Posterior vena cava (tissue), 2 donors: ENCODE measurements around the gene OR2T2. TPM values are rescaled to one million over a fixed set of nuclear protein-coding genes. Genes with fewer than 3 reads are reported as not detected.

Source experiments
- total RNA-seq, 2 donors: library from RNA; stranded (reverse); fragmentation: NEBNext Ultra II Directional; extraction: Animal tissue kit (Norgen Biotek cat#: 25700); gene quantifications; one replicate each; pipeline ENCODE4 v1.2.1, GENCODE V29; 2021
- donor health status: DM: yes; HTN: yes; CAD: no.
- donor health status: DM: yes; HTN: yes; CAD: no.

OR2T2 gene
- total RNA-seq, 2 donors from 2014 or later: not detected

Other genes with a start within 250 kb of the OR2T2 start
- gene OR2M3, start 248.4 kb upstream of the OR2T2 start, total RNA-seq: not detected
- gene OR2M4, start 214.2 kb upstream of the OR2T2 start, total RNA-seq: not detected
- gene OR2T33, start 167.7 kb upstream of the OR2T2 start, total RNA-seq: not detected
- not detected for gene OR2T12, start 142.2 kb upstream of the OR2T2 start, total RNA-seq
- gene OR2M7, start 121.1 kb upstream of the OR2T2 start, total RNA-seq: not detected
- gene OR14C36, start 96.9 kb upstream of the OR2T2 start, total RNA-seq: not detected
- gene OR2T4, start 84.0 kb upstream of the OR2T2 start, total RNA-seq: not detected
- gene OR2T6, start 69.9 kb upstream of the OR2T2 start, total RNA-seq: not detected
- not detected for gene OR2T1, start 42.6 kb upstream of the OR2T2 start, total RNA-seq
- gene OR2T3, start 27.7 kb downstream of the OR2T2 start, total RNA-seq: not detected
- gene OR2T5, start 43.0 kb downstream of the OR2T2 start, total RNA-seq: not detected
- not detected for gene OR2G6, start 62.4 kb downstream of the OR2T2 start, total RNA-seq
- gene OR2T29, start 117.1 kb downstream of the OR2T2 start, total RNA-seq: not detected
- gene OR2T34, start 129.1 kb downstream of the OR2T2 start, total RNA-seq: not detected
- gene OR2T10, start 152.1 kb downstream of the OR2T2 start, total RNA-seq: not detected
- gene OR2T11, start 189.5 kb downstream of the OR2T2 start, total RNA-seq: not detected
- not detected for gene OR2T35, start 199.6 kb downstream of the OR2T2 start, total RNA-seq
- gene OR2T27, start 209.9 kb downstream of the OR2T2 start, total RNA-seq: not detected